GM10266 (cell line): ENCODE results near the gene LGMN.
A peak's percentile ranks its signal among the peaks of the same experiment; 100 is the strongest.

ENCODE experiments used
- DNase-seq: peaks from one replicate; pipeline ENCODE4 v3.0.0; 2012; ENCODE audit errors: extremely low spot score
- TF ChIP-seq, protein P1 (sequence below): IDR thresholded peaks from 2 replicates; pipeline ENCODE4 v1.5.1; 2012; ENCODE audit warnings: mild to moderate bottlenecking, low read depth; ENCODE audit not compliant: control insufficient read depth, insufficient read depth; ENCODE audit errors: missing control alignments

The LGMN gene

DNA sequence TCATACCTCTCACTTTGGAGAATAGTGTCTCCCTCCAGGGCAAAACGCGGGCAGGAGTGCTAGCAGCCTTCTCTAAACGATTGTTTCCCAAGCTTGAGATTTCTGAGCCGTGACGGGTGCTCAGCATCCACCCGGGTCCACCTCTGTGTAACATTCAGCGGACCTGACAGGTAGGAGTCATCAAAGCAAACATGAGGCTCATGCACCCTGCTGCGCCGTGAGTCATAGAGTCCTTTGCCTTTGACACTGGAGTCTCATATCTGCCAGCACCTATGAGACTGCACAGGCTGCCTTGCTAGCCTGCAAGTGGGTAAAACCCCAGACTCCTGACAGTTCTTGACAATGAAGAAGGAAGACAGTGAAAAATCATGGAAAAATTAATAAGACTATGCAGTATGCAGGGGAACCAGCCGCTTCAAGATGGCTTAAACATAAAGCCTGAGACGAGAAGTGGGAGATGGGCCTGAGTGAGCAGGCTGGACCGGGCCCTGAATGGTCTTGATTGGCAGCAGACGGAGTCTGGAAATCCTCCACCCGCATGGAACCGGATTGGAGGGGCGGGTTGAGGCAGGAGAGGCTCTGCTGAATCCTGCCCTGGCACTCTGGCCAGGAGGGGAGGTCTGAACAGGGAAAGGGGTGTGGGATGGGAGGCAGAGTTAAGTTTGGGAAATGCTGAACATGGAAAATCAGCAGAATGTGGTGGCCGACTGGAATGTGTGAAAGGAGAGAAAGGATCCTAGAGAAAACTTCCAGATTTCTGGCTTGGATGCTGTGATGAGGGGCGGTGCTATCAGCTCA is 54.2 kb downstream of the LGMN start:
- TF ChIP-seq, protein P1, sequence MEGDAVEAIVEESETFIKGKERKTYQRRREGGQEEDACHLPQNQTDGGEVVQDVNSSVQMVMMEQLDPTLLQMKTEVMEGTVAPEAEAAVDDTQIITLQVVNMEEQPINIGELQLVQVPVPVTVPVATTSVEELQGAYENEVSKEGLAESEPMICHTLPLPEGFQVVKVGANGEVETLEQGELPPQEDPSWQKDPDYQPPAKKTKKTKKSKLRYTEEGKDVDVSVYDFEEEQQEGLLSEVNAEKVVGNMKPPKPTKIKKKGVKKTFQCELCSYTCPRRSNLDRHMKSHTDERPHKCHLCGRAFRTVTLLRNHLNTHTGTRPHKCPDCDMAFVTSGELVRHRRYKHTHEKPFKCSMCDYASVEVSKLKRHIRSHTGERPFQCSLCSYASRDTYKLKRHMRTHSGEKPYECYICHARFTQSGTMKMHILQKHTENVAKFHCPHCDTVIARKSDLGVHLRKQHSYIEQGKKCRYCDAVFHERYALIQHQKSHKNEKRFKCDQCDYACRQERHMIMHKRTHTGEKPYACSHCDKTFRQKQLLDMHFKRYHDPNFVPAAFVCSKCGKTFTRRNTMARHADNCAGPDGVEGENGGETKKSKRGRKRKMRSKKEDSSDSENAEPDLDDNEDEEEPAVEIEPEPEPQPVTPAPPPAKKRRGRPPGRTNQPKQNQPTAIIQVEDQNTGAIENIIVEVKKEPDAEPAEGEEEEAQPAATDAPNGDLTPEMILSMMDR: no peak

DNA sequence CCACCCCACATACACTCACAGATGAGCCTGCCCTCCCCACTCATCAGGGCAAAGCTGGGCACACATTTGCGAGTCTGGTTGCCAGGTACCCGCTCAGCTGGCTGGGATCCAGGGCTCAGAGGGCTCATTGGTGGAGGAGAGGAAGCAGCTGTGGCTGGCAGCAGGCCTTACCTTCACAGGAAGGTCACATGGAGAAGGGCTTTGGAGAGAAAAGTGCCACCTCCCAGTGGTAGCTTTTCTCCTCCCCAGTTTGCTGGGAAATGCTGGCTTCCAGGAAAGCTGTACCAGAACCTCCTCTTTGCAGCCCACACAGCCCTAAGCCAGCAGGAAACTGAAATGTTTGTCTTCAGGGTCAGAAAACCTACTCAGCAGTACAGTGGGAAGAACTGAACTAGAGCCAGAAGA is 55.6 kb downstream of the LGMN start:
- TF ChIP-seq, protein P1: no peak
- no peak for DNase-seq

More for the DNA sequence above, 54.2 kb downstream of the LGMN start:
- DNase-seq: no peak

DNA sequence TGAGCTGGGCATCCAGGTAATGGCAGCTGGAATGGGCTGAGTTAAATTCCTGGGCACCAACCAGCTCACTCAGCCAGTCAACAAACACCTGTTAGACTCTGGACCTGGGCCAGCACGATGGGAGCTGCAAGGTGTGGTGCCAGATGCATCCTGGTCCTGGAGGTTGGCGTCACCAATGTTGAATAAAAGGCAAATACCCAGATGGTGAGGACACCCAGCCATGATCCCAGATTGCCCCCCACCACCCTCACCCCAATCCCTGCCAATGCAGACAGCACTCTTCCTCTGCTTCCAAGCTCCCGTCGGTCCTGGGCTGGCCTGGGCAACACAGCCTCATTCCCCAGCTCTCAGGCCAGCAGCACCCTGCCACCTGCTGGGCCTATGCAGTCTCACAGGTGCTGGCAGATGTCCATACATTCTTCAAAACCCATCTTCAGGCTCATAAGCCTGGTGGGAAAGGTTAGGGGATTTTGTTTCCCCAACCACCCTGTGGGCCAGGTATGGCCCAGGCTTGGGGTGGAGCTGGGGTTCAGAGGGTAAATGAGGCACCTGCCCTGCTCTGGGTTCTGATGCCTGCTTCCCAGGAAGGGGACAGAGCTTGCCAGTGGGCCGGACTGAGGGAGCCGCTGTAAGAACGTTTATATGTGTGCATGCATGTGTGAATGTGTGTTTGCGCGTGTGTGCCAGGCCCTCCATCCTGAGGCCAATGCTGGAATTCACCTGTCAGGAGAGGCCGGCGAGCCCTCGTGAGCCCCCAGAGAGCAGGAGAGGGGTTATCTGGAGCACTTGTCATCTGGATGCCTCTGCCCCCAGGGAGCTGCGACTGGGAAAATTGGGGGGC is 58.0 kb downstream of the LGMN start:
- TF ChIP-seq, protein P1: peak; percentile 49
- DNase-seq: peak; percentile 47

DNA sequence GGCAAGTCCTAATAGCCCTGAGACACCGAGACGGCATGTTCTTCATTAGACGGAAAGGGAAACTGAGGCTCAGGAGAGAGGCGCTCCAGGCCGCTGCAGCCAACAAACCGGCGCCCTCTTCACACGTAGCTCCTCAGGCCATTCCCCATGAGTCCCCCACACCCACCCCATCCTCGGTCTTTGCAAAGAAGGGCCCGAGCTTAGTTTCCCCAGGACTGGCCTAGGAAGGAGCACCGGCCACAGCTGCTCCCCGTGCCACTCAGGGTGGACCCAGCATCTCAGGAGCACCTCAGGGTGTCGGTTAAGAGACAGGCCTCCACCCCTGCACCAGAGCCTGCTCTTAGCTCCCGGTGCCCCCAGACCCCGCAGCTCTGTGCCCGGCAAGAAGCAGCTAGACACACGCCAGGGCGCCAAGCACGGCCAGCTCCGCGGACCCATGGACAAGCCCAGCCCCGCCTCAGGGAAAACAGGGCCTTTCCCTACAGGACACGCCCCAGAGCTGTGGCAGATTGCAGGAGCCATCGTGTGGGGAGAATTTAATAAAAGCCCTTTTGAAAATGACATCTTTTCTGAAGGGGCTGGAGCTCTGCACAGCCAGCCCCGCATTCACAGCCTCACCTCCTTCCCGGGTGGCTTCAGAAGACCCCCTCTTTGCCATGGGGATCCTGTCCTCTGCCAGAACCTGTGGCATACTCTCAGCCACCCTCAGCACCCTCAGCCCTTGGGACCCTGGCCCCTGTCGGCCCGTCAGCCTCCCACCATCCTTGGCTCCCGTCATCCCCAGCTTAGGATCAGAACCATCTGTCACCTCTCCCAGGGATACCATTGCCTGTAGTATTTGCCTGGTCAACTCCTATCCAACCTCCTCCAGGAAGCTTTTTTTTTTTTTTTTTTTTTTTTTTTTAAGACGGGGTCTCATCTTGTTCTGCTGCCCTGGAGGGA is 59.7 kb downstream of the LGMN start:
- DNase-seq: no peak
- TF ChIP-seq, protein P1: no peak

DNA sequence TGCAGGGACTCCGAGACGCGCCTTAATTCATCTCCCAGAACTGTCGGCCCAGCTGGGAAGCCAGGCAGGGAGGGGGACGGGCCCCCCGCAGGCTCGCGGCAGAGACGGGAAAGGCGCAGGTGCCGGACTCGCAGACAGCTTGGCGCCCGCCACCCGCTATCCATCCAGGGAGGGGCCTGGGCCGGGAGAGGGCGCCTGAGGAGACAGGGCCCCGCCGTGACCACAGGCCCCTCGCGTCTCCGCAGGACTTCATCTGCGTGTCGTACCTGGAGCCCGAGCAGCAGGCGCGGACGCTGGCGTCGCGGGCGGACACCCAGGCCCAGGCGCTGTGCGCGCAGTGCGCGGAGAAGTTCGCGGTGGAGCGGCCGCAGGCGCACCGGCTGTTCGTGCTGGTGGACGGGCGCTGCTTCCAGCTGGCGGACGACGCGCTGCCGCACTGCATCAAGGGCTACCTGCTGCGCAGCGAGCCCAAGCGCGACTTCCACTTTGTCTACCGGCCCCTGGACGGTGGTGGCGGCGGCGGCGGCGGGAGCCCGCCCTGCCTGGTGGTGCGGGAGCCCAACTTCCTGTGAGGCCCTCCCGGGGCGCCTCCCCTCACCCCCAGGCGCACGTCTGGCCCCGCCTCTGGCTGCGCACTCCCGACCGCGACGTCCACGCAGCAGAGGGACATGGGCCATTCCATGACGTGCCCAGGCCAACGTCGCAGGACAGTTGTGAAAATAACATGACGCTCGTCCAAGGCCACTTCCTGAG is 60.6 kb downstream of the LGMN start:
- no peak for DNase-seq
- TF ChIP-seq, protein P1: no peak

DNA sequence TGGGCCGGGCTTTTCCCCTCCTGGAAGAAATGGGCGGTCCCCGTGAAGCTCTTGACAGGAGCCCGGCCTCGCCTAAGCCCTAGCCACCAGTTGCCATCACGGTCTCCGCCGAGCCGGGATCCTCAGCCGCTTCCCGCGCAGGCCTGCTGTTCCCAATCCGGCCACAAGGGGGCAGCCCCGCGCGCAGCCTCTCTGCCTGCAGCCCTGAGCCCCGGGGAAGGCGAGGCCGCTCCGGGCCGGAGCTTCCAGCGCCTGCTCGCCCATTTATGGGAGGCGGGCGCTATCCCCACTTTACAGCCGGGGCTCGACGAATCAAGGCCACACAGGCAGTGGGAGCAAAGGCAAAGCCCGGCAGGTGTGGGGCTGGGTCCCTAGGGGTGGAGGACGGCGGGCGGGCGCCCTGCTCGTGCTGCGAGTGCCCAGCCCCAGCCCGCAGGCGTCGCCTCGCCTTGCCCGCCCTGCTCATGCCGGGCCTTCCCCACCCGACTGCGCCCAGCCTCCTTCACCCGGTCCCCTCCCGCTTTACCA is 61.5 kb downstream of the LGMN start:
- DNase-seq: peak; percentile 94

More for the DNA sequence above, 61.5 kb downstream of the LGMN start:
- TF ChIP-seq, protein P1: peak; percentile 99
